T-helper 22 cell (primary cell): ENCODE measurements around the gene TOB2.
"Not testable (repeated sequence)": the region's sequence is repeated elsewhere in the genome, so short reads cannot be mapped to it uniquely, and the experiment has no call there.

ENCODE experiments used
- DNase-seq: peaks from one replicate; pipeline ENCODE4 v3.0.0-alpha.2; 2020; ENCODE audit warnings: low read depth

TOB2 gene

DNA sequence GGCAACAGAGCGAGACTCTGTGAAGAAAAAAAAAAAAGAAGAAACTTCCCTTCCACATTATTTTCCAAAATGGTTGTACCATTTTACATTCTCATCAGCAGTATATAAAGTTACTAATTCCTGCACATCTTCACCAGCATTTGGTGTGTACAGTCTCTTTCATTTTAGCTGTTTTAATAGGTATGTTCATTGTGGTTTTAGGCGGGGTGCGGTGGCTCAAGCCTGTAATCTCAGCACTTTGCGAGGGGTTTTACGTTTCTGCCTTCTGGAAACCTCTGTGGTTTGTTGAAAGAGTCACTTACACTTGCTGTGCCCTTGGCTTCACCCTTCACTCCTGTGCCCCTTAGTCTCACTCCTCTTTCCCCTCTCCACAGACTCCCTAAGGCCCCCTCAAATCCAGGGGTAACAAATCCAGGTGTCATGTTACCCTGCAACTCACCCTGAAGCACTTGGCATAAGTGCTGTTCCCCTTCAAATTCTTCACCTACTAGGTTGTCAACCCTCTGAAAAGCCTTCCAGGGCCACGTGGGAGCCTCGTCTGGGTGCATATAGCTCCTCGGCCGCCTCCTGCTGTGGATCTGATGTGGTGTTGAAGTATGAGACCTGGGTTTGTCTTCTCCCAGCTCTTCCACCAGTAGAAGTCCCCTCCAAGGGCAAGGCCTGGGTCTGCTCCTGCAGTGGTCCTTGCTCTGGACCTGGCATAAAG lies 20.8 kb downstream of the TOB2 start:
- no peak for DNase-seq

DNA sequence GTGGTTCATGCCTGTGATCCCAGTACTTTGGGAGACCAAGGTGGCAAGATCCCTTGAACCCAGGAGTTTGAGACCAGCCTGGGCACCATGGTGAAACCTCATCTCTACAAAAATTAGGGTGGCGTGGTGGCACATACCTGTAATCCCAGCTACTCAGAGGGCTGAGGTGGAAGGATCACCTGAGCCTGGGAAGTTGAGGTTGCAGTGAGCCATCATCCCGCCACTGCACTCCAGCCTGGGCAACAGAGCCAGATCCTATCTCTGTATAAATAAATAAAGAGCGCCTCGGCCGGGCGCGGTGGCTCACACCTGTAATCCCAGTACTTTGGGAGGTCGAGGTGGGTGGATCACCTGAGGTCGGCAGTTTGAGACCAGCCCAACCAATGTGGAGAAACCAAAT lies 27.9 kb downstream of the TOB2 start:
- no peak for DNase-seq

DNA sequence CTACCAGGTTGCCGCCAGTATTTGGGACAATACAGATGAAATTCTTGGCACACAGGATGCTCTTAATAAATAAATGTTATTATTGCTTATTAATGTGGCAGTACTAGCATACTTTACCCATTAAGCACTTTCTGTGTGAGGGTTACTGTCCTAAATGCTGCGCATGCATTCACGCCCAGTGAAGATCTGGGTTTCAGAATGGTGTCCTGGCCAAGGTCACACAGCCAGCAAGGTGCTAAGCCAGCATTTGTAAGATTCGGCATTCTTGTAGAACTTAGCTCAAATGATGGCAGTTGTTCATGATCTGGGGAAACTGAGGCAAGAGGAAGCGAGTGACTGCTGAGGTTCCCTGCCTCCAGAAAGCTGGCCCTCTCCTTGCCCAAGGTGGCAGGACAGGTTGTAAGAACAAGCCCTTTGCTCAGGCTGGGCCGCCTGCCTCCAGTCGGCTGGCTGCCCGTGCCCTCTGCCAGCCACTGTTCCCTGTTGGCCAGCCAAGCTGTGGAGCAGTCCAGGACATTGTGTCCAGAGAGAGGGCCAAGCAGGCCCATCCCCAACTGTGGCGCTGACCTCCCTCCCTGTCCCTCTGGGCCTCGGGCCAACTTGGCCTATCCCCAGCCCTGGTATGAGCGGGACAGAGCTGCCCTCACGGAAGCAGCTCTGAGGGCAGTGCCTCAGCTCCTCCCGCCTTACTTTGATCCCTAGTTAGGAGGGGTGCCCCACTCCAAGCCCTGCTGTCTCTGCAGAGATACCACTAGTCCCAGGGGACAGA lies 28.8 kb downstream of the TOB2 start:
- DNase-seq, result no peak

DNA sequence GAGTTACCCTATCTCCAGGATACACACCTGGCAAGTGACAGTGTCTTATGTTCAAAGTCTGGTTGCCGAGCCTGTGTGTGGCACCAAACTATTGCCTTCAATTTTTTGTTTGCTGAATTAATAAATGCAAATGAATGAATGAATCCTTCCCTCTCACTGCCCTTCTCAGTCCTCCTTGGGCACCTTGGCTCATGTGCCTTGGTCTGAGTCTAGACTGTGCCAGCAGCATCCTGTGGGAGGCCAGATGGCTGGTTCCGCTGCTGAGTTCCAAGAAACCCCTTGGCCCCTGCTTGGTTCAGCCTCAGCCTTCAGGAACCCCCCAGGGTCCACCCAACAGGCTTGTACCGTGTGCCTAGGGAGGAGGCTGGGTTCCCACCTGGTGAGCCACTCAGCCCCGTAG lies 31.0 kb downstream of the TOB2 start:
- no peak for DNase-seq

DNA sequence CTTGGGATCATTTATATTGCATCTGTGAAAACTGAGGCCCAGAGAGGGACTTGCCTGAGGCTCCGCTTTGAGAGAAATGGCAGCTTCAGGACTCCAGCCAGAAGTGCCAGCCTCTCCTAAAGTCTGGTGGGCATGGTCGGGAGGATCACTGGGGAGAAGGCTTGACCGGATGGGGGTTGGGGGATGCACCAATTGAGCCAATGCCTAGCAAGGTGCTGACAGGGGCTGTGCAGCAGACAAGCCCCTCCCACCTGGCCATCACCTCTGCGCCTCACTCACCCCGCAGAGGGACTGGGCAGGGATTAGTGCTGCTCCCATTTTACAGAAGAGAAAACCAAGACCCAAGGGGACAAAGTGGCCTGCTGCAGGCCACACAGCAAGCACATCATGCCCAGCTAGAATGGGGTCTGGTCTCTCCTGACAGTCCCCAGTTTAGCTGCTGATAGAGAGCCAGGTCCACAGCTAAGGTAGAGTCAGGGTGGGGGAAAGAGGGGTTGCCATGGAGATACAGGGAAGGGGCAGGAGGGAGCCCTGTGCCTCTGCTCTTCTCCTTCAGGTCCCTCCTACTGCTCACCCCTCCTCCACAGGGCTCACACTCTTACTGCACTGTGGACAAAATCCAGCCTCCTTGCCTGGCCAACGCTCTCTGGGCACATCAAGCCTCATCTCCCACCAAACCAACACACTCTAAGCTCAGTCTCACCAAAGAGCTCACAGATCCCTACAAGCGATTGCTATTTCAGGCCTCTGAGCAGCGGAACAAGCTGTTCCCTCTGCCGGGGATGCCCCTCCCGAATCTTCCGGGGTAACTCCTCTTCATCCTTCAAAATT lies 35.4 kb downstream of the TOB2 start:
- no peak for DNase-seq

DNA sequence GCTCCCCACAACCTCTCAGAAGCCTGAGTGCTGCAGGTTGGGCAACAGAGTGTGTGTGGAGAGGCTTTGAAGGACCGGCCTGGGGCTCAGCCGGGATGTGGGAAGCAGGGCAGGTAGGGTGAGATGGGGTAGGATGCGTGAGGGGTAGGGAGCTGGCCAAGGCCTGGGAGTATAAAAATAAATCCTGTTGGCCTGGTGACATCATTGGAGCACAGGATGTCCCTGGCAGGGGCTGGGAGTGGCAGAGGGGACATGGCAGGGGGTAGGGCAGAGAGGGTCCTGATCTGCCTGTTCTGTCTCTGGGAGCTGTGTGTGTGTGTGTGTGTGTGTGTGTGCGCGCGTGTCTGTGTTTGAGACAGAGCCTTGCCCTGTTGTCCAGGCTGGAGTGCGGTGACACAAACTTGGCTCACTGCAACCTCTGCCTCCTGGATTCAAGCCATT lies 36.3 kb downstream of the TOB2 start:
- DNase-seq, result no peak

DNA sequence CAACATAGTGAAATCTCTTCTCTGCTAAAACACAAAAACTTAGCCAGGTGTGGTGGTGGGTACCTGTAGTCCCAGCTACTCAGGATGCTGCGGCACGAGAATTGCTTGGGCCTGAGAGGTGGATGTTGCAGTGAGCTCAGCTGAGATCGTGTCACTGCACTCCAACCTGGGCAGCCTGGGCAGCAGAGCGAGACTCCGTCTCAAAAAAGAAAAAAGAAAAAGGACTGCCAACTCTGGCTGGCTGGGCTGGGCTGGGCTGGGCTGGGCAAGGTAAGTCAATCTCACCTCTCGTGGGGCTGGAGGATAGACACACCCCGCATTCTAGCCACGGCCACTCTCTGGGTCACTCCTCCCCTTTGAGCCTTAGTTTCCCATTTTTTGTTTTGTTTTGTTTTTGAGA lies 37.9 kb downstream of the TOB2 start:
- no peak for DNase-seq

DNA sequence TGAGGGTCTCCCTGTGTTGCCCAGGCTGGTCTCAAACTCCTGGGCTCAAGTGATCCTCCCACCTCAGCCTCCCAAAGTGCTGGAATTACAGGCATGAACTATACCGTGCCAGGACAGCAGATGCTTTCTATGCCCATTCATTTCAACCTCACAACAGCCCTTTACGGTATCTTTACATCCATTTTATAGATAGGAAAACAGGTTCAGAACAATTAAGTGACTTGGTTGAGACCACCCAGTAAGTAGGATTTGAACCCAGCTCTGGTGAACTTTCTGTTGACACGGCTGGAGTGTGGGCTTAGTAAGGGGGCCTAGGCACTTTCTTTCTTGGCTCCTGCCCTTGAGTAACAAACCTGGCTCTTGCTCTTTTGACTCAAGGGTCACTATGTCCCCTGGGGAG lies 39.2 kb downstream of the TOB2 start:
- DNase-seq, result no peak

DNA sequence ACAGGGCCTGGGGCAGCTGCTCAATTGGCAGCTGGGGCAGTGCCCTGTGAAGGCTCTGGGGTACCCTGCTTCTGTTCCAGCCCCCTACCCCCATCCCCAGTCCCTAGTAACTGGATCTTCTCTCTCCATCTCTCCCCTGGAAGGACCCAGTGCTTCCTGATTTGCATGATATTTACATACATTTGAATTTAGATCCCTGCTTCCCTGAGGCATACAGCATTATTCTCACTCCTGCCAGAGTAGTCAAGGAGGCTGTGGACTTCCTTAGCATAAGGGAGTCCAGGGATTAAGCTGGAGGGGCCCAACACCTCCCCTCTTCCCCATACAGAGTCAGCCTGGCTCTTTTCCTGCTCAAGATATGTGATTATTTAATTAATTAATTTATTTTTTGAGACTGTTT lies 40.2 kb downstream of the TOB2 start:
- no peak for DNase-seq

DNA sequence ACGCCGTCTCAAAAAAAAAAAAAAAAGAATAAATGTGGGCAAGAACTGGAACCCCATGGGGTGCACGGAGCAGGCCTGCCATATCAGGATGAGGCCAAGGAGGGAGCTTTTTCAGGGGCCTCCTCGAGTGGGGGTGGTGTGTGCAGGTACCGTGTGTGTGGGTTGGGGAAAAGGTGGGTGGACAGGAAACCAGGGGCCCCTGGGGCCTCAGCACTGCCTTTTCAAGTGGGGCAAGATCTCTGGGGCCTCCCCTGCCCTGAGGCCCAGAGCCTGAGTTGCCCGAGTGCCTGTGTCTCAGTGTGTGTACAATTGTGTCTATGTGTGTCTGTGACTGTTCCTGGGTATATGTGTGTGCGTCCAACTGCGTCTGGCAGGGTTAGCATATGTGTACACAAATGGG lies 41.0 kb downstream of the TOB2 start:
- DNase-seq, result no peak

DNA sequence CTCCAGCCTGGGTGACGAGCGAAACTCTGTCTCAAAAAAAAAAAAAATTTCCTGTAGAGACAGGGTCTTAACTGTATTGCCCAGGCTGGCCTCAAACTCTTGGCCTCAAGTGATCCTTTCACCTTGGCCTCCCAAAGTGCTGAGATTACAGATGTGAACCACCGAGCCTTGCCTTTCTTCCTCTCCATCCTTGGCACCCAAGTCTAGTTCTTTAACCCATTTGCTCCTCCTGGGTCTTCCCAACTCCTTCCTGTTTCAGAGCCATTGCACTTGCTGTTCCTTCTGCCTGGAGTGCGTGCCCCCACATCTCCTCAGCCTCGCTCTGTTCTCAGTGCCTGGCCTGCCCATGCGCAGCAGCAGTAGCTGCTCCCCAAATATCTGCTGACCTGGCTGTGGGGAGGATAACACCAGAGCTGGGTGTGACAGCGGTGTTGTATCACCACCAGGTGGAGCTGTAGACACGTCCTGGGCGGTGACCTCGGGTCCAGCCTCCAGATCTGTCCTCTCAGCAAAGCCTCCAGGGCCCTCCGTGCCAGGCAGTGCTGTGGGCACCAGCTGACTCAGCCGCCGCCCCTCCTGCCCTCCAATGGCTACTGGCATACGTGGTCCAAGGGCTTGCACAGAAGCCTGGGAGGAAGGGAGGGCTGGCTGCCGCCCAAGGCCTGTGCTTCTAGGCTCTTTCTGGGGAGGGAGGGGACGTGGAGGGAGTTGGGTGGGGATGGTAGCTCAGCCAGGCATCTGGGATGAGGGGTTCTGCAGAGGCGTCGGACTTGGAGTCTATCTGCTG lies 42.9 kb downstream of the TOB2 start:
- peak; percentile 60 for DNase-seq

DNA sequence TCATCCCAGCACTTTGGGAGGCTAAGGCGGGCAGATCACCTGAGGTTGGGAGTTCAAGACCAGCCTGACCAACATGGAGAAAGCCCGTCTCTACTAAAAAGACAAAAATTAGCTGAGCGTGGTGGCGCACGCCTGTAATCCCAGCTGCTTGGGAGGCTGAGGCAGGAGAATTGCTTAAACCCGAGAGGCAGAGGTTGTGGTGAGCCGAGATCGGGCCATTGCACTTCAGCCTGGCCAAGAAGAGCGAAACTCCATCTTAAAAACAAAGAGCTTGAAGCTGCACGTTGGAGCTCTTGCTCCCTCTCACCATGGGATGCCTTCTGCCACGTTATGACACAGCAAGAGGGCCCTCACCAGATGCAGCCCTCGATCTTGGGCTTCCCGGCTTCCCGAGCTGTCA lies 43.8 kb downstream of the TOB2 start:
- not testable (repeated sequence) for DNase-seq

DNA sequence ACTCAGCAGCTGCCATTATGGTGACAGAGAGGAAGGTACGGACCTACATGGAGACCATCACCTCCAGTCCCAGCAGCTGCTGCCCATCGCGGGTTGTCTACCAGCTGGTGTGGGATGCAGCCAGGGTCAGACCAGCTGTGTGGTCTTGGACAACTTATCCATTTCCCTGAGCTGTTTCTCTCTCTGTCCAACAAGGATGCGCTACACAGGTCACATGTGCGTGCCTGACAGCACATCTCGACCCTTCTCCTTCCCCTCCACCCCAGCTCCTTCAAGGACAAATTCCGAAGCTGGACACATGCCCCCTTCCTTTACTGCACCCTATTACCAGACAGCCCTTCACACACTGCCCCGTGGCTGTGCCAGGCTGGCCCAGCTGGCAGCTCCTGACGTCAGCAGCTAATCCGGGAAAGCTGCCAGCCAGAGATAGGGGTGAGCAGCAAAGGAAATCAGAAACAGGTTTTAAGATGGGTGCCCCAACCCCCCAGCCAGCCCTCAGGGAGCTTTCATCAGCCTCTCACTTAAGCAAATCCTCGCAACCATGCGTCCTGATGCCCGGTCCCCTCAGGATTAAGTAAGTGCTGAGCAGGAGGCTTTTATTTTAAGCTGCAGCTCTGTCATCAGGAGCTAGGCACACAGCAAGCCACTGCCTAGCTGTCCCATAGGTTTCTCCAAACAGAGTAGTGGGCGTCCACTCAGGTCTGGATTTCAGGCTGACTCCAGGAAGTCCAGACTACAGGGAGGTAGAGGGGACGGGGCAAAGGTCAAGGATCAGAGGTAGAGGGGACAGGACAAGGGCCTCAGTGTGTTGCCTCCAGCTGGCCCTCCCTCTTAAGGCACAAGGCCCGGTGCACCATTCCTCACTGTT lies 44.6 kb downstream of the TOB2 start:
- no peak for DNase-seq

DNA sequence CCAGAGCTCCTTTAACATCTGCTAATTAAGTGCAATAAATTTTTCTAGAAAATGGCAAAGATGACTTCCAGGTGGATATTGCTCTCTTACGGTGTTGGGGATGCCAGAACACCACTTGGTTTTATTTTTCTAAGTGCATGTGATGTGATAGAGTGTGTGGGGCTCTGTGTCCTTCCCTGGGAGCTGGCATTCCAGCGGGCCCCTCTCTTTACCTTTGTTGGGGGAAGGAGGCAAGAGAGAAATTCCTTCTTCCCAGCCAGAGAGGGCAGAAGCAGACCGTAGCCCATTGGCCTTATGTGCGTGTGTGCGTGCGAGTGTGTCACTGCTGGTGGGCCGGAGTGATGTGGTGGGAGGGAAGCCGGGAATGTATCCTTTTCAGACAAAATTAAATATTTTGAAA lies 47.7 kb downstream of the TOB2 start:
- DNase-seq, result no peak

DNA sequence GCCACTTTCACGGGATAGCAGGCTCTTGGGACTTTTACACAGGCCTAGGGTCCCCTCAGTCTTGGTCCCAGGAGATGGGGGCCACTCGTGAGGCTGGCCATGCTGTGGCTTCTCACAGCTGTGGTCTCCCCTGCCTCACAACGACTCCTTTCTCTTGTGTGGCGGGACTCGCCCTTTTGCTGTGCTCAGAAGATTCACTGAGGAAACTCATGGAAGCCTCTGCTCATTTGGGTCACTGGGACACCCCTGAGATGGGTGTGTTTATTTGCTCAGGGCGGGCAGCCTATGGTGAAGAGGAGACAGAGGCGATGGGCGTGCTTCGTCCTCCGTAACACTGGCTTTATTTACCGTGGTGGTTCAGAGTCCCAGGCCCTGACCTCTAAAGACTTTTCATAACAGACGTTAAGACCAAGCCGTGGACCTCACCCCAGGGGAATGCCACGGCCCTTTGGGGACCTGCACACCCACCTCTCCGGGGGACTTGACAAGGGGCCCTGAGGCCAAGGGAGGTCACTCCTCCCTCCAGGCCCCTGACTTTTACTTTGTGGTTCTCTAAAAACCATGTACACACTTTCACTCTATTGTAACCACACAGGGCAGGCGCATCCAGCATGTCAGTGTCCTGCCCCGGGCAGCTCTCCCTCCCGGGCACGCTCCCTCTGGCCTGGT lies 49.3 kb downstream of the TOB2 start:
- no peak for DNase-seq

DNA sequence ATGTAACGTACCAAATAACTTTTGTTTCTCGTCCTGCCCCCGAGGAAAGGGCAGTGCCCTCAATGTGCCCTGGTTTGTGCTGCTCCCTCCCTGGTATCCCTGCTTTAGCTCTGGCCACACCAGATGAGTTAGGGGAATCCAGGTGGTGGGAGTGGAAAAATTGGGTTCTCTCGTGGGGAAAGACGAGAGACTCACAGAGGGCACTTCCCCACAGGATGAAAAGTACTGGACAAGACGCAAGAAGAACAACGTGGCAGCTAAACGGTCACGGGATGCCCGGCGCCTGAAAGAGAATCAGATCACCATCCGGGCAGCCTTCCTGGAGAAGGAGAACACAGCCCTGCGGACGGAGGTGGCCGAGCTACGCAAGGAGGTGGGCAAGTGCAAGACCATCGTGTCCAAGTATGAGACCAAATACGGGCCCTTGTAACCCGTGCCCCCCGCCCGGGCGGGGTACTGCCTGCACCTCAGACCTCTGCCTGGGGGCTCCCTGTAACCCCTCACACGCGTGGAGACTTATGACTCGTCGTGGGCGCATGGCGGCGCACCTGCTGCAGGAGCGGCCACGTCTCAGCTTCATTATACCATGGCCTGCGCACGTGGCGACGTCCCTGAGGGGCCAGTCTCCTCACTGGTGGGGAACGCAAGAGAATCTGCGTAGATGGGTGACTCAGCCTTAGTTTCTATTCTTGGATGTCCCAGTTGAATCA lies 50.9 kb downstream of the TOB2 start:
- DNase-seq, result no peak

DNA sequence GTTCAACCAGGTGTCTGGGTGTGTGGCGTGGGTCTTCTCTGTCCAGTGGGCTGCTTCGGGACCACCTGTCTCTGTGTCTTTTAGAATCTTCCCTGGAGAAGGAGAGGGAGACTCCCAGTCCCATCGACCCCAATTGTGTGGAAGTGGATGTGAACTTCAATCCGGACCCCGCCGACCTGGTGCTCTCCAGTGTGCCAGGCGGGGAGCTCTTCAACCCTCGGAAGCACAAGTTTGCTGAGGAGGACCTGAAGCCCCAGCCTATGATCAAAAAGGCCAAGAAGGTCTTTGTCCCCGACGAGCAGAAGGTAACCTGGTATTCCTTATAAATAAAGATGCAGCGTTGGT lies 52.6 kb downstream of the TOB2 start:
- no peak for DNase-seq

DNA sequence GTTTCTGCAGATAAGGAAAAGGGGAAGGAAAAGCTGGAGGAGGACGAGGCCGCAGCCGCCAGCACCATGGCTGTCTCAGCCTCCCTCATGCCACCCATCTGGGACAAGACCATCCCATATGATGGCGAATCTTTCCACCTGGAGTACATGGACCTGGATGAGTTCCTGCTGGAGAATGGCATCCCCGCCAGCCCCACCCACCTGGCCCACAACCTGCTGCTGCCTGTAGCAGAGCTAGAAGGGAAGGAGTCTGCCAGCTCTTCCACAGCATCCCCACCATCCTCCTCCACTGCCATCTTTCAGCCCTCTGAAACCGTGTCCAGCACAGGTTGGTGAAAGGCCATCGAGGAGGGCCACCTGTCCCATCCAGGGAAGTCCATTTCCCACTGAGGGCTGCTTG lies 59.3 kb downstream of the TOB2 start:
- DNase-seq, result no peak

DNA sequence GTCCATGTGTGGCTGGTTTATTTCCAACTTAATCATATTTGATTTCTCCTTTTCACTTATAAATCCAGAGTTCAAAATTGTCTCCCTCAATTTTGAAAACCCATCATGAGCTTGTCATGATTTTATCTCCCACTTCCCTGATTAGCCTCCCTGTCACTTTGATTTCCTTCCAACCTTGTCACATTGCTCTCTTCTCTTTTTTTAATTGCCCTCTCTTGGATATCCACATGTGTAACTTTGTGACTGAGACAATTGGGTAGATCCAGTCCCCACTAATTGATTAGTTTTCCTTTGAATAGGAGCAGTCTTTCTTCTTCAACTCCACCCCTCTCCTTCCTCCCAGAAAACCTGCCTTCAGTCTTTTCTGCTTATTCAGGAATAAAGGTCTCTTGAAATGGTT lies 62.5 kb downstream of the TOB2 start:
- DNase-seq, result no peak
